Sciatic nerve (tissue), 2 donors: Measurements from ENCODE around the gene KLHL24. TPM values are rescaled to one million over a fixed set of nuclear protein-coding genes. Genes with fewer than 3 reads are reported as not detected.
A peak's percentile ranks its signal among the peaks of the same experiment; 100 is the strongest.
"Not testable (repeated sequence)": the region's sequence is repeated elsewhere in the genome, so short reads cannot be mapped to it uniquely, and the experiment has no call there.

Experiments
- ATAC-seq: fragments of 200-7000 bp; cut with Tn5 transposase; one replicate; pipeline ENCODE4 v1.9.1; 2020; ENCODE audit warnings: mild to moderate bottlenecking, moderate library complexity
- DNase-seq: peaks from one replicate; pipeline ENCODE4 v3.0.0-alpha.2; 2020; ENCODE audit warnings: low spot score
- intact Hi-C: fragments of 100-400 bp; cut with DNase I; formaldehyde crosslinking; loops from one replicate; pipeline ENCODE4 v1.14.2; 2022
- total RNA-seq: library from RNA; stranded (reverse); fragmentation: NEBNext Ultra II Directional; extraction: Animal tissue kit (Norgen Biotek cat#: 25700); gene quantifications from one replicate; pipeline ENCODE4 v1.2.1, GENCODE V29; 2021
- donor health status: DM: no; HTN: no; CAD: no.
- donor health status: DM: no; HTN: no; CAD: no.

Gene KLHL24
- 70.9 TPM for total RNA-seq

GRCh38 chr3:183635431-183636220, at the start of gene KLHL24:
KLHL24 (plus strand) TSS chr3:183635623; CDS start chr3:183650357, 14,734 bp downstream.
- DNase-seq (peak; percentile 96), ATAC-seq (peak; percentile 97)
- intact Hi-C loops, result no loop called here

- DNase-seq, result no peak
- intact Hi-C loops, result no loop called here
Observed at GRCh38 chr3:183586477-183586876, 48.9 kb upstream of the KLHL24 start.

GRCh38 chr3:183587336-183587735, 48.1 kb upstream of the KLHL24 start:
- ATAC-seq, result peak; percentile 51
- intact Hi-C loops, result no loop called here
- no peak for DNase-seq

More at GRCh38 chr3:183586477-183586876, 48.9 kb upstream of the KLHL24 start:
- ATAC-seq, result no peak

- DNase-seq (no peak), ATAC-seq (no peak)
- intact Hi-C loops, result no loop called here
Observed at GRCh38 chr3:183590442-183590841, 45.0 kb upstream of the KLHL24 start.

- no peak for DNase-seq
- intact Hi-C loops, result no loop called here
- no peak for ATAC-seq
Observed at GRCh38 chr3:183591881-183592521, 43.4 kb upstream of the KLHL24 start.

- intact Hi-C loops, result no loop called here
- ATAC-seq, result no peak
Observed at GRCh38 chr3:183592821-183593220, 42.6 kb upstream of the KLHL24 start.

GRCh38 chr3:183594636-183595035, 40.8 kb upstream of the KLHL24 start:
- DNase-seq, result no peak
- intact Hi-C loops, result no loop called here
- ATAC-seq, result no peak

More at GRCh38 chr3:183592821-183593220, 42.6 kb upstream of the KLHL24 start:
- DNase-seq, result no peak

- intact Hi-C loops, result no loop called here
- ATAC-seq (no peak), DNase-seq (no peak)
Observed at GRCh38 chr3:183597959-183598358, 37.5 kb upstream of the KLHL24 start.

- ATAC-seq, intact Hi-C loops, DNase-seq: not testable (repeated sequence)
Observed at GRCh38 chr3:183611326-183611725, 24.1 kb upstream of the KLHL24 start.

- ATAC-seq (no peak), DNase-seq (no peak)
- intact Hi-C loops, result no loop called here
Observed at GRCh38 chr3:183613366-183614285, 21.8 kb upstream of the KLHL24 start.

GRCh38 chr3:183618542-183618941, 16.9 kb upstream of the KLHL24 start:
- DNase-seq (no peak), ATAC-seq (no peak)
- intact Hi-C loops, result no loop called here

- no peak for DNase-seq
- no peak for ATAC-seq
- intact Hi-C loops, result no loop called here
Observed at GRCh38 chr3:183619010-183619409, 16.4 kb upstream of the KLHL24 start.

- DNase-seq, result no peak
- intact Hi-C loops, result no loop called here
- no peak for ATAC-seq
Observed at GRCh38 chr3:183619624-183620251, 15.7 kb upstream of the KLHL24 start.

GRCh38 chr3:183620252-183620628, 15.2 kb upstream of the KLHL24 start:
- DNase-seq (no peak), ATAC-seq (no peak)
- intact Hi-C loops, result no loop called here

GRCh38 chr3:183622473-183622872, 12.9 kb upstream of the KLHL24 start:
- intact Hi-C loops, ATAC-seq, DNase-seq: not testable (repeated sequence)

GRCh38 chr3:183626877-183627594, 8.4 kb upstream of the KLHL24 start:
- intact Hi-C loops, result no loop called here
- ATAC-seq, result peak; percentile 96
- no peak for DNase-seq

GRCh38 chr3:183629546-183630301, 5.7 kb upstream of the KLHL24 start:
- intact Hi-C loops, result no loop called here
- ATAC-seq (no peak), DNase-seq (no peak)

GRCh38 chr3:183631715-183632114, 3.7 kb upstream of the KLHL24 start:
- ATAC-seq, result no peak
- intact Hi-C loops, result no loop called here
- no peak for DNase-seq
